ENCODE results near the gene KAT2A. TPM values are rescaled to one million over a fixed set of nuclear protein-coding genes. Genes with fewer than 3 reads are reported as not detected.

Gene KAT2A
- total and polyA plus RNA-seq, 9 of the 15 experiments (the other 6 are each of a cell fraction or from before 2014, with no cell fraction given) = 1.5 to 80.4 (median 31.9) TPM

GRCh38 chr17:42131232-42131631, 10.1 kb upstream of the KAT2A start (continued):
- TF ChIP-seq RNF219 (CRISPR knock-in tag; IDR thresholded peaks at IDR 0.05) (no peak), ETS1 (conservative IDR thresholded peaks at IDR 0.05; ENCODE audit: control insufficient read depth, low read depth, low read length) (no peak), ZBTB5 (IDR thresholded peaks at IDR 0.05) (no peak), HIVEP1 (CRISPR knock-in tag; IDR thresholded peaks at IDR 0.05) (no peak), TRIM24 (IDR thresholded peaks at IDR 0.05) (0 out of 4 replicates have a peak, but pooled peaks of 1 of the 2 experiments have one; percentile 10), ZNF695 (CRISPR knock-in tag; IDR thresholded peaks at IDR 0.05) (no peak), ZBTB49 (CRISPR knock-in tag; IDR thresholded peaks at IDR 0.05; ENCODE audit: borderline replicate concordance) (no peak), ZNF23 (CRISPR knock-in tag; IDR thresholded peaks at IDR 0.05) (no peak), NEUROD1 (IDR thresholded peaks at IDR 0.05; ENCODE audit: borderline replicate concordance, low read depth, low read length, partially characterized antibody) (no peak), CBX8 (IDR thresholded peaks at IDR 0.05; ENCODE audit: borderline replicate concordance, extremely low read depth, low read depth, low read length, poor library complexity, severe bottlenecking) (no peak), SMAD4 (CRISPR knock-in tag; conservative IDR thresholded peaks at IDR 0.05) (no peak), DDX20 (tag; IDR thresholded peaks at IDR 0.05; ENCODE audit: low read depth) (no peak), FOS (IDR thresholded peaks at IDR 0.05; ENCODE audit: extremely low read depth, insufficient read length) (no peak), NCOA4 (IDR thresholded peaks at IDR 0.05; ENCODE audit: partially characterized antibody) (no peak)
